Measurements from ENCODE around the gene MYOM3.

GRCh38 chr1:24109686-24110475 is 2.1 kb downstream of the MYOM3 start:
- TF ChIP-seq CTCF (optimal IDR thresholded peaks at IDR 0.05 in 1 of 3, IDR thresholded peaks at IDR 0.05 in 1 of 3, conservative IDR thresholded peaks at IDR 0.05 in 1 of 3; ENCODE audit: extremely low read depth in 1 of 3, insufficient read depth in 2 of 3, low read length in 3 of 3) (no peak), EZH2 (IDR thresholded peaks at IDR 0.05; ENCODE audit: low read length) (no peak)
